NCI-H2227 (cell line): ENCODE data around the gene PARP6.
"Not testable (repeated sequence)": the region's sequence is repeated elsewhere in the genome, so short reads cannot be mapped to it uniquely, and the experiment has no call there.

Experiments
- DNase-seq: peaks from one replicate; lab custom pipeline; 2025; ENCODE audit not compliant: unreplicated experiment; lab: John Stamatoyannopoulos, UW

The PARP6 gene

GRCh38 chr15:72281713-72282112 lies 9.4 kb upstream of the PARP6 start:
- DNase-seq, result no peak

DNA sequence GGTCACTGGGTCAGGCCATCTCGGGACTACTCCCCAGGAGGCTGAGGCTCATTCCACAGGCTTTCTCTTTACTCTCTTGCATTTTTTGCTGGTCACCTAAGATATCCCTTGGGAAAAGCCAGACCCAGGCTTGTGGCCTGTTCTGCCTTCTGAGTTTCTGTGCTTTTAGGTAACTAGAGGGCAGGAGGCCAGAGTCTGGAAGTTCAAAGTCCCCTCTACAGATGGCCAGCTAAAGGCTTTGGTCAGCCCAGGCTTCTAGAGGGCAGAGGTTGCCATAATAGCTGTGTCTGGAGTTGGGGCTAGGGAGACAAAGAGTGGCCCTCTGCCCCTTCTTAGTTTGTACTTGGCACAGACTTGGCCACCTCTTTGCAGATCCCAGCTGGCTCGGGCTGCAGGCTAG lies 8.4 kb upstream of the PARP6 start:
- DNase-seq, result no peak

DNA sequence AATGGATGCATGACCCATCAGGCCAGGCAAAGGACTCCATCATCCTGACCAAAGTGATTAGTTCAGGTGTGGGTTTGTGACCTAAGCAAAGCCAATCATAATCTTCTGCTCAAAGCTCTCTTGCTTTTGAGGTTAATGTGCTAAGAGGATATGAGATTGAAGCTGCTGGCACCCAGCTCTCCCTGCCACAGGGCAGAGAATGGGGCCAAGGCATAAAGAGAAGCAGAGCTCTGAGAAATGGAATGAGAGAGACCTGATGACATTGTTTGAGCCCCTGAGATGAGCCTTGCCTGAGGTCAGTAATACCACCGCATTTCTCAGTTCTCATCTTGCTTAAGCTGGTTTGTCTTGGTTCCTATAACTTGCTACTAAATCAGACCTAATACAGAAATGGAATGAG lies 6.4 kb upstream of the PARP6 start:
- no peak for DNase-seq

- DNase-seq, result no peak
Measured at GRCh38 chr15:72276326-72276700, 4.0 kb upstream of the PARP6 start.

DNA sequence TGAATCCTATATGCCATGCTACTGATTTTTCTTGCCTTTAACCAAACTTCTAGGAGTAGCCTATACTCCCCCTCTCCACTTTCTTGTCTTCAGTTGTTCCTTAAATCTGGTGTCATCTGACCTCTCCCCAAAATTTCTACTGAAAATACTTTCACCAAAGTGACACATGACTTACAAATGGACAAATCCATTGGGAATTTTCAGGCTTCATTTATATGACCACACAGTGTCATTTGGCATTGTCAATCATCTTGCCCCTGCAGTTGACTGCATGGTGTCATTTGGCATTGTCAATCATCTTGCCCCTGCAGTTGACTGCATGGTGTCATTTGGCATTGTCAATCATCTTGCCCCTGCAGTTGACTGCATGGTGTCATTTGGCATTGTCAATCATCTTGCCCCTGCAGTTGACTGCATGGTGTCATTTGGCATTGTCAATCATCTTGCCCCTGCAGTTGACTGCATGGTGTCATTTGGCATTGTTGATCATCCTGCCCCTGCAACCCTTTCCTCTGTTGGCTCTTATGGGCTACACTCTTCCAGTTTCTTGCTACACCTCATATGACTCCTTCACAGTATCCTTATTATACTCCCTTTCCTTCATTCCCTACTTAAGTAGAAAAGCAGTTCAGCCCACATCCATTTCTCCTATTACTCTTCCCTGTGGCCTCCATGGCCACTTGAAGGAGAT lies 3.4 kb upstream of the PARP6 start:
- not testable (repeated sequence) for DNase-seq

DNA sequence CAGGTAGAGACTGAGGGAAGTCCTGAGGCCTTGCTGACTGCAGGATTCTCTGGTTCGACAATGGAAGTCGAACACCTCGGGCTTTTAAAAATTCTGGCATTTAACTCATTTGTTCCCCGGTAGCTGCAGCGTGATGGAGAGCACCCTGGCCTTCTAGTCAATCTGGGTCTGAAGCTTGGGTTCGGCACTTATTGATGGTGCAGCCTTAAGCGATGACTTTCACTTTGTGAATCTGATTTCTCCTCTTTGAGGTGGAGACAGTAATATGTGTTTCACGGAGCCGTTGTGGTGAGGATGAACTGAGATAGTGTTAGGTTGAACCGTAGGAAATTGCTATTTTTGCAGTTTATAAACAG lies 621 bp upstream of the PARP6 start:
- no peak for DNase-seq

DNA sequence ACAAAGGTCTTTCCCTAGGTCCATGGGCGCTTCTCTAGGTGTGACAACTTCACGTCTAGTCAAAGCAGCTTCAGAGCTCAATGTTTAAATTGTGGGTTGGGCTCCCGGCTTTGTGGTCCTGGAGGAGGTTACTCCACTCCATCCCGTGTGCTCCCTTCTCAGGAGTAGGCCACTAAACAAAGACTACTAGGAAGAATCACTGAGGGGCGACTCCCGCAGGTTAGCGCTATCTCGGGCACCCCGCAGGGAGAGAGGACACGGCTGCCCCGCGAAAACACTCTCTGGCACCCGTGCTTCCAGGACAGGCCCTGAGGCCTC lies 500 bp downstream of the PARP6 start:
- DNase-seq, result peak; percentile 22

DNA sequence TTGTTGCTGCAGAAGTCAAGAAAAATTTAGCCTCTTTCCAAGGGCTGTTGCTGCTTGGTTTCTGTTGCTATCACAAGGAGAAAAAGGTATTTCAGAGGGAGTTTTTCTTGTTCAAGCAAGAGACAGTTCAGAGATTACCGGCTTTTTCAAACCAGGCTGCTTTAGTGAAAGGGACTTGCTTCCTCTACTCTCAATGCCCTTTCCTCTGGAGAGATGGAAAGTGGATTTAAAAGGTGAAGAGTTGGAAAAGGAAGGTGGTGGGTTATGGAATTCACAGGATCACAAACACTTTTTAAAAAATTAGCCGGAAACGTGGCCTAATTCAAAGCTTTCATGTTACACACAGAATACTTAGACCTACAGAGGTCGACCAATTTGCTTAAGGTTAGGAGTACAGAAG lies 1.1 kb downstream of the PARP6 start:
- no peak for DNase-seq

DNA sequence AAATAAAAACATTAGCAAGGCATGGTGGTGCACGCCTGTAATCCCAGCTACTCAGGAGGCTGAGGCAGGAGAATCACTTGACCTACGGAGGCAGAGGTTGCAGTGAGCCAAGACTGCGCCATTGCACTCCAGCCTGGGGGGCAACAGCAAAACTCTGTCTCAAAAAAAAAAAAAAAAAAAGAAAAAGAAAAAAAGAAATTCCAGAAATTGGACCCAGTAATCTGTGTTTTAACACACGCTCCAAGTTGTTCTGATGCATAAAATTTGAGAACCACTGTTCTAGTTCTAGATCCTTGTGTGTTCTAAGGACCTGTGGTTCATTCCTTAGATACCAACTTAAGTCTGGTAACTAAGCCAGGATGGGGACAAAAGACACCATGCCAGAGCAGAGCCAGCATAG lies 2.6 kb downstream of the PARP6 start:
- DNase-seq, result no peak

- DNase-seq, result no peak
Measured at GRCh38 chr15:72265031-72265430, 7.3 kb downstream of the PARP6 start.

DNA sequence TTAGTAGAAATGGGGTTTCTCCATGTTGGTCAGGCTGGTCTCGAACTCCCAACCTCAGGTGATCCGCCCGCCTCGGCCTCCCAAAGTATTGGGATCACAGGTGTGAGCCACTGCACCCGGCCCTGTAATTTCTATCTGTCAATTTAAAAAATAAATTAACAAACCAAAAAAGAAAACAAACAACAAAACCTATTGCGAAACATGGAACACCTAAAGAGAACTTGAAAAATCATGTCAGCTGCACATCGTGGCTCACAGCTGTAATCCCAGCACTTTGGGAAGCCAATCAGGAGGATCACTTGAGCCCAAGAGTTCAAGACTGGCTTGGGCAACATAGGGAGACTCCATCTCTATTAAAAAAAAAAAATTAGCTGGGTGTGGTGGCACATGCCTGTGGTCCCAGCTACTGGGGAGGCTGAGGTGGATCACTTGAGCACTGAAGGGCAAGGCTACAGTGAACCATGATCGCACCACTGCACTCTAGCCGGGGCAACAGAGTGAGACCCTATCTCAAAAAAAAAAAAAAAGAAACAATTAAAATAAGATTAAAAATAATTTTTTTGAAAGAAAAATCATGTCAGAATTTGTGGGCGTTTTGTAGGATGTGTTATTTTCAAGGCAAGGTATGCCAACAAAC lies 19.6 kb downstream of the PARP6 start:
- no peak for DNase-seq

DNA sequence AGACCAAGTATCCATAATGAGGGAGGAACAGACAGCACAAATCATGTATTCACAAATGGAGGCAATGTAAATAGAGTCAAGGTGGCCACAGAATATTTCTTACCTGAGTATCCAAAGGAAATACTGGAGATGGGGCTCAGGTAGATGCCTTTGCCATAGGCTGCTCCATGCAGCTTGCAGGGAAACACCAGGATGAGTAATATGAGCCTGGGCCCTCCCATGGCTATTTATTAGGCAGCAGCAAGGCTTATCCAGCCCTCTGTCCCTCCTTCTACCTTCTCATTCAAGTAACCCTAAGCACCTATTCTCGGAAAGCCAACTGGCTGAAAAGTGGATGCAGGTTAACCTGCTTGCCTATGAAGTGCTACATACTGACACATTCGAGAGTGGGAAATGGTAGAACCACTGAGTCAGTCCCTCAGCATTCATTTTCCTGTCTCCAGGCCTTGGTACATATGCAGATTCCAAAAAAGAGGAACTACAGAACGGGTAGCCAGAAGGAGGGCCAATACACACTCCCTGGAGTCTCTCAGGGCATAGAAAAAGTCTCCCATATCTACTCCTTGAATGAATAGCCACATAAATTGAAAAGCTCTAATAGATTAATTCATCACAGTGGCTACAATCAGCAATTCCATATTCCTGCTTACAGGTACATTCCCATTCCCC lies 23.1 kb downstream of the PARP6 start:
- no peak for DNase-seq

GRCh38 chr15:72248514-72248913 lies 23.8 kb downstream of the PARP6 start:
- no peak for DNase-seq

DNA sequence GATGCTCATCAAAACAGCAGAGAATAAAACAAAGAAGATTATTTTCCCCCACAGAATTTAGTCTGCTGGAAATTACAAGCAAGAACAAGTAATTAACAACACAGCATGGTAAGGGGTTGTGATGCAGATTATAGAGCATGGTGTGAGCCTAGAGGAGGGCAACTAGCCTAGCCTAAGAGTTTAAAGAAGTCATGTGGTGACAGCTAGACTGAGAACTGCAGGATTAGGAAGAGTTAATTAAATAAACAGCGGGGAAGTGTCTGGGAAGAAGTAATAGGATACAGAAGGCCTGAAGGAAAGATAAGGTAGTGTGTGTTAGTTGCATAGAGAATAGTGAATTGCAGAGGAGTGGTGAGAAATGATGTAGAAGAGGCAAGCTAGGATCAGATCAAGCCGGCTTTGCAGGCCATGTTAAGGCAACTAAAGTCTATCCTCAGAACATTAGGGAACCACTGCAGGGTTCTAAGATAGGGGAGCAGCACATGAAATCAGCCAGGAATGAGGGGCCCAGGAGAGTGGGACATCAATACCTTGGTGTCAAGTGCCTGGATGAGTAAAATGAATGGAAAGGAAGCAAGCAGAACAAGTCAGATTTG lies 29.5 kb downstream of the PARP6 start:
- no peak for DNase-seq

- DNase-seq, result no peak
Measured at GRCh38 chr15:72239652-72240051, 32.7 kb downstream of the PARP6 start.

GRCh38 chr15:72238586-72238985 lies 33.8 kb downstream of the PARP6 start:
- no peak for DNase-seq

- DNase-seq, result no peak
Measured at GRCh38 chr15:72237853-72238224, 34.5 kb downstream of the PARP6 start.

- DNase-seq, result no peak
Measured at GRCh38 chr15:72237029-72237852, 35.1 kb downstream of the PARP6 start.

DNA sequence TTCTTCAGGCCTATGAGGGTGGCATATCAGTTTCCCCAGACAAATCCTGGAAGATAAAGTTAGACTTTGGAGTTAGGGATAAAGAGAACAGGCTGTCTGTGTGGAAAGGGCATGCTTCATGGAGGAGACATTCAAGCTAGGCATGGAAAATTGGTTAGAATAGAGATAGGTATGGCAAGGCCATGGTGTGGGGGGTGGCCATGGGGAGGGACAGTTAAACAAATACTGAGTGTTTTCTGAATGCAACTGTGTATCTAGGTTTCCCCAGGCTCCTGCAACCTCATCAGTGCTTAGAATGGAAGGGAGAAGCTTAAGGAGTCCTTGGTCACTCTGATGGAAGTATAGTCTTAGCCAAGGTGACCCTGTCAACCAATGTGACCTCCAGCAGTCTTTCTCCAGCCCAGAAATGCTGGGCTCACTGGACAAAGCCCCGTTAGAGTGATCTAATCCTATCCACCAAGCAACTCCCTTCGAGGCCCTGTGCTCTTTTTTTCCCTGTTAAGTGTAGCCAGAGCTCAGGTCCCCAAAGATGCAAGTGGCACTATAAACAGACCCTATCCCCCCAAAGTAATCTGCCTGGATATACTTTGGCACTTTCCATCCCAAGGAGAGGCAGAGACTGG lies 35.9 kb downstream of the PARP6 start:
- DNase-seq, result no peak

GRCh38 chr15:72235298-72235697 lies 37.1 kb downstream of the PARP6 start:
- no peak for DNase-seq

DNA sequence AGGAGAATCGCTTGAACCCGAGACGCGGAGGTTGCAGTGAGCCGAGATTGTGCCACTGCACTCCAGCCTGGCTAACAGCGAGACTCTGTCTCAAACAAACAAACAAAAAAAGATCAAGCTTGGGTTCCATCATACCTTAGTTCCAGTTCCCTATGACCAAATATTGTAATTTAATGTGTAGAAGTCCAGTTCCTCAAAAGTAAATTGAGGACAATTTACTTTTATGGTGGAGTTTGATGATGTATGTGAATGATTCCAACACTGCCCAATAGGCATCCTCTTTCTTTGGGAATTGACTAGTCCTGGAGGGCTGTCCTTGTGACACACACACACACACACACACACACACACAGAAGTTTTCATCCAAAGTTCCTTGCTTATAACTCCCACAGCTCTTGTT lies 38.6 kb downstream of the PARP6 start:
- DNase-seq, result no peak
